GM19238 (cell line): Measurements from ENCODE around the gene BTN1A1.
A peak's percentile ranks its signal among the peaks of the same experiment; 100 is the strongest.
"Not testable (repeated sequence)": the region's sequence is repeated elsewhere in the genome, so short reads cannot be mapped to it uniquely, and the experiment has no call there.

ENCODE experiments used
- DNase-seq: peaks from one replicate; pipeline ENCODE4 v3.0.0; 2011; ENCODE audit warnings: low spot score; ENCODE audit not compliant: insufficient read length

The BTN1A1 gene

DNA sequence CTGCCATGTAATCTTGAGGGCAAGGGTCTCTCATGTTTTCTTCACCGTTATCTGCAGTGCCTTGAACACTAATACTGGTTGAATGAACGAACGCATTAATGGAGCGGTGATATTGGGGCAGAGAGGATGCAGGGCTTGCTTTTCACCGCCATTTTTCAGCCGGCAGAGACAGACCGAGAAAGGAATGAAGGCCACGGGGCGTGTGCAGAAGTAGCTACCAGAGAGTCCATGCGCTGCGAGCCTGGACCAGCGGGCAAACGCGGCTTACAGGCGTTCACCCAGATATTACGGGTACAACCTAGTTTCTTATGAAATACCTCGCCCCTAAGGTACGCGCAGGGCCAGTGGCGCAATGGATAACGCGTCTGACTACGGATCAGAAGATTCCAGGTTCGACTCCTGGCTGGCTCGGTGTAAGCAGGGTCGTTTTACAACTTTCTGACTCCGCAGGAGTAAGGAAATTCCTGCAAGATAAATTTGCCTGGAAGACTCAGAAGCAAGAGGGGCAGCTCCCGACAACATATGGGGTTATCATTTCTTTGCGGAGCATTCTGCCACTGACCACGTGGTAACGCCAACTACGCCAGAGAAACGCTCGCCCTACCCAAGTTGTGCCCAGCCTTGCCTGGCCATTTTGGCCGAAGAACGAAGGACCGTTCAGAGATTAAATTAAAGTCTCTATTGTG lies 37.2 kb downstream of the BTN1A1 start:
- peak; percentile 35 for DNase-seq

- peak; percentile 62 for DNase-seq
Measured at GRCh38 chr6:26537846-26538571, 37.9 kb downstream of the BTN1A1 start, which contains the start of gene HMGN4. Gene HMGN4, plus strand, starts transcription at chr6:26538366. Its CDS starts 6,841 bp downstream, at chr6:26545207.

DNA sequence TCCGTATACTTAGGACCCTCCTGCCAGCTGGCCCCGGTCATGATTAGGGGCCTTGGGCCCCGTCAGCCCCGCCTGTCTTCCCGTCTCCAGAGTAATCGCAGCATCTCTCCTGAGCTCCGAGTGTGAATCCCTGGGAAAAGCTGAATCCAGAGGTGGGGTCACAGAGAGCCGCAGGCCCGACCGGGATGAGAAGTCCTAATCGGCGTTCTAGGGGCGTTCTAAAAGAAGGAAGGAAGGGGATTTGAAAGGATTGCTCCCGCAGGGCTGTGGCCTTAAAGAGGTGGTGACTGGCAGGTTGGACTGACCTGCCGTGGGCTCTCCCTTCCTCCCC lies 38.4 kb downstream of the BTN1A1 start:
- DNase-seq = no peak

GRCh38 chr6:26539071-26539615 lies 39.0 kb downstream of the BTN1A1 start:
- DNase-seq = no peak

DNA sequence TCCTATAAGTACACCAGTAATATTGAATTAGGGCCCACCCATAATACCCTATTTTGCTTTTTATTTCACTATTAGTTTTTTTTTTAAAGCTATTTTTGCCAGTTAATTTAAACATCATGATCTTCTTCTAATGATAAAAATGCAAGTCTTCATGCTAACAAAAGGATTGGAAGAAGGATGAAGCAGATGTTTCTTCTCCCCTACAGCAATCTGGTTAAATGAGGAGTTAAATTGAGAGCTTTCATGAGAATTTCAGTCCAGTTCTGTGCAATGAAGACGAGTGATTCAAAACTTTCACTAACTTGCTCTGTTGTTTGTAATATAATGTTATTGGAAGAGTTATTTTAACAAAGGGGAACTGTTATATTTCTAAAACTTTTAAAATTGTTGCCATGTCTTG lies 41.5 kb downstream of the BTN1A1 start:
- DNase-seq = no peak

DNA sequence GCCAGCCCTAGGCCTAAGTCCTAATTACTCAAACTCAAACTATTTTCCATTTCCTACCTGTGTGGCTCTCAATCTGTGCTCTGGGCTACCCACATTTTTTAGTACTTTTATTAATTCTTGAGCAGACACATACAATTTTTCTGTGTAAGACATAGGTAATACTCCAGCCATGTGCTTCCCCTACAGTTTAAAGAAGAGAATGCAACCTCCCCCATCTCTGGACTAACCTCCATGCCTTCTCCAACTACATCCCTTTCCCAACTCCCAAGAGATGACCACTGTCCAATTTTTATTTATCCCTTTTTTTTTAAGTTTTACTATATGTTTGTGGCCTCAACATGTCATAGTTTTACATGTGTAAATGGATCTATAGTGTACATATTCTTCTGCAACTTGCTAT lies 43.9 kb downstream of the BTN1A1 start:
- no peak for DNase-seq

DNA sequence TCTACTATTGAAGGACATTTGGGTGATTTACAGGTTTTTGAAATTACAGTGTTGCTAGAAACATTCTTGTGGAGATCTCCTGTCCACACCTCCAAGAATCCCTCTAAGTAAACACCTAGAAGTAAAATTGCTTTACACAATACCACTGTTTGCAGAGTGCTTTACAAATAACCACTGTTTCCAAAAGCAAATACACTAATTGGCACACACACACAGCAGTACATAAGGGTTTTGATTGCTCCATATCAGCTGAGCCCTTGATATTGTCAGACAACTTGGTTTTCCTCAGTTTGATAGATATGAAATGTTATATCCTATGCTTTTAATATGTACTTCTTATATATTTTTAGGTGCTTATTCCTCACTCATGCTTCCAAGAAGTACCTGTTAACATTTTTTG lies 44.4 kb downstream of the BTN1A1 start:
- no peak for DNase-seq

DNA sequence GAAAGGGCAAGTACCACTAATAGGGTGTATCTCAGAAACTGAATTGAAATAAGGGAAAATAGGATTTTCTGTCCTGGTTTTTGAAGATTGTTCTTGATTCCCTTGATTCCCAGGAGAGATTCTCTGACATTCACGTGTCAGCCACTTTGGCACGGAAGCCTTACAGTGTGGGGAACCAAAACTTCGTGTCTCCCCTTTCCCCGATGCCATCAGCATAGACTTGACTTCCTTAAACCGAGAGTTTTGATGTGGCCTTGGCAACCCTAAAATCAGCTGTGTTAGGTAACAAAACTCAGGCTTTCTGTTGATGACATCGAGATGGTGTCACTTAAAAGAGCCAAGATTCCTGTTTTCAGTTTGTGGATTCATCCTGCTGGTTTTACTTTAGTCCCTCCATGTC lies 45.5 kb downstream of the BTN1A1 start:
- DNase-seq = no peak

GRCh38 chr6:26547363-26547762 lies 47.3 kb downstream of the BTN1A1 start:
- not testable (repeated sequence) for DNase-seq

- DNase-seq = no peak
Measured at GRCh38 chr6:26550250-26550993, 50.3 kb downstream of the BTN1A1 start.

GRCh38 chr6:26552205-26552604 lies 52.1 kb downstream of the BTN1A1 start:
- no peak for DNase-seq

GRCh38 chr6:26552640-26553188 lies 52.6 kb downstream of the BTN1A1 start:
- no peak for DNase-seq

DNA sequence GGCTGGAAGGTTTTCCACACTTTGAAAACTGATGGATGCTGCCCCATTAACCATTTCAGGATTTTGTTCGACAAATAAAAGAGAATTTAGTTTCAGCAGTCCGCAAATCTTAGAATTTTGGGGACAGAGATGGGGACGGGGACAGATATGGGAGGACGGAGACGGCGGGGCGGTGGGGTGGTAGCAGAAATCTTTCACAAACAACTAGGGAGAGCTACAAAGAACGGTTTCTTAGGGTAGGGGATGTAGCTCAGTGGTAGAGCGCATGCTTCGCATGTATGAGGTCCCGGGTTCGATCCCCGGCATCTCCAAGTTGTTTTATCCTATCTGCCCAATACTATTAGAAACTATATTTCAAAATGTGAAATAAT lies 53.1 kb downstream of the BTN1A1 start:
- DNase-seq = no peak

DNA sequence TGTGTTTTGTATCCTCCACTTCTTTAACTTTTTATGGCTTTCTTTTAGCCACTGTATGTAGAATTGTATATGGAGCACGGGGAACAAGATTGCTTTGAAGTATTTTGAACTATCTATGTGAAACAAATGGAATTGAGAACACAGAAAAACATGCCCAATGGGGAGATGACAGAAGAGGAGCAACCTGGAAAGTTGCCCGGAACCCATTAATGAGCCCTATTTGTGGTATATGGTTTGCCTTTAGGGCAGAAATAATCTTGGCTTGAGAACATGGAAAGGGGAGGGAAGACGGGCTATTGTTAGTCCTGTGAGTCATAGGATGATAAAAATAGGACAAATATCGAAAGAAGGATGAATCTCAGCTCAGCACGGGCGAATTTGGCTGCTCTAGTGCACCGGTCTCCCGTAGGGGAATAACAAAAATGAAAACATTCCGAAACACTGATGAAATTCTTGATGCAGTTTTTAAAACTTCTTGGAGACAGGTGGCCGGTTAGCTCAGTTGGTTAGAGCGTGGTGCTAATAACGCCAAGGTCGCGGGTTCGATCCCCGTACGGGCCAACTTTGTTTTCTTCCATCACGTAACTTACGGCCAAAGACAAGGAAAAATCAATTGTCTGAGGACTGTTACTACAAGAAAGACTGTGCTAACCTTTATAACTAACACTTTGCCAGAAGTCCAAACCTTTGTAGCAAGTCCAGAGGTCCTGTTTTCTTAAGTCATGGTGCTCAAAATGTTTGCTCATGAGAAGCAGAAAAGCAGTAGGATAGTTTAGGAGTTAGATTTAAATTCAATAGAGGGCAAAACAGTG lies 53.7 kb downstream of the BTN1A1 start:
- DNase-seq = no peak

- DNase-seq = no peak
Measured at GRCh38 chr6:26554447-26554696, 54.3 kb downstream of the BTN1A1 start.

DNA sequence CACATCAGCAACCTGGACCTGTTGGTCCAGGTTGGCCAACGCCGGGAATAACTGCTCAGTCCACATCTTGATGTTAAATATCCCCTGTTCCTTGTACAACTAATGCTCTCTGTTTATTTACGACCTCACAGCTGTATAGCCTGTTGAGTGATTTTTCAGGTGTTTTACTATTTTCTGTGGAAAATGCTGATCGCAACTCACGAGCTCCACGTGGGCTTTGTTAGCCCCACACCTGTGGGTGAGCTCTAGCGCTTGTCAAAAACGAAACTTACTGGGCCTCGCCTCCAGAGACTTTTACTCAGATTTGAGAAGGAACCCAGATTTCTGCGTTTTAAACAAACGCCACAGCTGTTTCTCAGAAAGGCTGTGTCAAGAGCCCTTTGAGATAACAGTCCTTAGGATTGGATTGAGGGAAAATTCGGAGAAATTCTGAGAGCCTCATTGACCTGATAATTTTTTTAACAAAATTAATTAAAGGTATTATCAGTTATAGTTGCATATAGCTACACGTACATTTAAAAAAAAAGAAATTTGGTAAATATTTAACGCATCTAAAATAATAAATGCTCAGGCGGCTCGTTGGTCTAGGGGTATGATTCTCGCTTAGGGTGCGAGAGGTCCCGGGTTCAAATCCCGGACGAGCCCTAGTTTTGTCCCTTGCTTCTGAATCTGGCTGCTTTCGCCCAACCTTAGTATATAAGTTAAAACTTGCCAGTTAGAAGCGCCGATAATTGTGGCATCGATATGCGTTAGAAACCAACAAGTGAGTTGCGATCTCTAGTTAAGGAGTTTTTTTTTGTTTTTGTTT lies 54.8 kb downstream of the BTN1A1 start:
- no peak for DNase-seq

- DNase-seq = no peak
Measured at GRCh38 chr6:26555505-26556262, 55.6 kb downstream of the BTN1A1 start.

DNA sequence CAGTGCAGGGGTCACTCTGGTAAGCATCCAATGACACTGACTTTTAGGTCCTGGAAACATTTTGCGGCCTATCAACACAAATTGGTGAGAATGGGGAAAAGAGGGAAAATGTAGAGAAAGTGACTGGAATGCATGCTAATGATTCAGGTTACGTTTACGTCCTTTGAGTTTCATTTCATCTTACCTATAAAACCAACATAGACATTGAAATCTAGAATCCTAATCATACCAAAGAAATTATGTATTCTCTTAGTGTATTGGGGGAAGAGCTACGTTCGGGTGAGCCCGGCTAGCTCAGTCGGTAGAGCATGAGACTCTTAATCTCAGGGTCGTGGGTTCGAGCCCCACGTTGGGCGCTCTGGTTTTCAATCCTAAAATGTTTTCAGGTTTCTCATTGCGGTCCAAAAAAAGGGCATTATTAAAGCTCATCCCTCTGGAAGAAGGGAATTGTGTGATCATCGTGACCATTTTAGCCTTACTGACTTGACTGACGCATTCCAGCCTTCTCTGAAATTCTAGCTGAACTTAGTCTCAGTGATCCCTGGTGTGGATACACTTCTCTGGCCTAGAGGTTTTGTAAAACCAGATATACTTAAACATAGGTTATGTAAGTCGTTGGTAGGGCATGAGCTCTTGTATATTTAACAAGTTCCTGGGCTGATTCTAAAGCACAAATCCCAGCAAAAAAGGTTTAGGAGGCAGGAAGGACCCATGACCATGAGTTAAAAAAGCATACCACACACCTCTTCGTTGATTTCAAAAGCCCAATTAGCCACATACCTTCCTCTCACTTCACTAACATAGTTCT lies 56.4 kb downstream of the BTN1A1 start:
- no peak for DNase-seq
